Ovary (tissue), 3 donors: ENCODE data around the gene ADAMTS20.

ENCODE experiments used
- POLR2A ChIP-seq: fragments of 450-650 bp; IDR thresholded peaks from one replicate; pipeline ENCODE4 v1.6.1; 2017; ENCODE audit warnings: antibody characterized with exemption, mild to moderate bottlenecking, moderate library complexity
- TF ChIP-seq, protein P1 (sequence below), 3 donors: fragments of 450-650 bp in 2 of 3; fragments of 200-600 bp in 1 of 3; IDR thresholded peaks; one replicate each; pipeline versions ENCODE4 v1.5.1 to v1.8.0; 2016 to 2022; ENCODE audit warnings: antibody characterized with exemption in 3 of 3, mild to moderate bottlenecking in 1 of 3
- donor health status: DM: no; HTN: no; CAD: no.

DNA sequence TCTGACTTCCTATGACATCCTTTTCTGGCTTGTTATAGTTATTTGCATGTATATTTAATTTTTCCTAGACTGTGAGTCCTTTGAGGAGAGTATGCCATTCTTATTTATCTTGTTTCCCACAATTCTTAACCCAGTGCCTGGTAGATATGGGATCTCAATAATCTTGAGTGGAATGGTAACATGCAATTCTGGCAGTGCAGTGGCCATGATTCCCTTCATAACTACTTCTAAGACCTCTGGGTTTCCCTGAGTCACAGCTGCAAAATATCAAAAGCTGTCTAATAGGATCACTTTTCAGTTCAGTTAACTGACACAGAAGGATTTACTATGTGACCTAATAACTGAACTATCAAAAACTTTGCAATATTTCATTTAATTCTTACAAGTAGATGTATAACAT is 135.0 kb downstream of the ADAMTS20 start:
- TF ChIP-seq POLR2A = no peak
- TF ChIP-seq, protein P1, sequence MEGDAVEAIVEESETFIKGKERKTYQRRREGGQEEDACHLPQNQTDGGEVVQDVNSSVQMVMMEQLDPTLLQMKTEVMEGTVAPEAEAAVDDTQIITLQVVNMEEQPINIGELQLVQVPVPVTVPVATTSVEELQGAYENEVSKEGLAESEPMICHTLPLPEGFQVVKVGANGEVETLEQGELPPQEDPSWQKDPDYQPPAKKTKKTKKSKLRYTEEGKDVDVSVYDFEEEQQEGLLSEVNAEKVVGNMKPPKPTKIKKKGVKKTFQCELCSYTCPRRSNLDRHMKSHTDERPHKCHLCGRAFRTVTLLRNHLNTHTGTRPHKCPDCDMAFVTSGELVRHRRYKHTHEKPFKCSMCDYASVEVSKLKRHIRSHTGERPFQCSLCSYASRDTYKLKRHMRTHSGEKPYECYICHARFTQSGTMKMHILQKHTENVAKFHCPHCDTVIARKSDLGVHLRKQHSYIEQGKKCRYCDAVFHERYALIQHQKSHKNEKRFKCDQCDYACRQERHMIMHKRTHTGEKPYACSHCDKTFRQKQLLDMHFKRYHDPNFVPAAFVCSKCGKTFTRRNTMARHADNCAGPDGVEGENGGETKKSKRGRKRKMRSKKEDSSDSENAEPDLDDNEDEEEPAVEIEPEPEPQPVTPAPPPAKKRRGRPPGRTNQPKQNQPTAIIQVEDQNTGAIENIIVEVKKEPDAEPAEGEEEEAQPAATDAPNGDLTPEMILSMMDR (IDR thresholded peaks at IDR 0.05) = no peak
